HG03066 (cell line): ENCODE measurements around the gene EDIL3.

Source experiments
- ATAC-seq: cut with Tn5 transposase; IDR thresholded peaks from one replicate; pipeline ENCODE4 v1.9.1; 2021; ENCODE audit warnings: low read depth; ENCODE audit not compliant: unreplicated experiment

Gene EDIL3

DNA sequence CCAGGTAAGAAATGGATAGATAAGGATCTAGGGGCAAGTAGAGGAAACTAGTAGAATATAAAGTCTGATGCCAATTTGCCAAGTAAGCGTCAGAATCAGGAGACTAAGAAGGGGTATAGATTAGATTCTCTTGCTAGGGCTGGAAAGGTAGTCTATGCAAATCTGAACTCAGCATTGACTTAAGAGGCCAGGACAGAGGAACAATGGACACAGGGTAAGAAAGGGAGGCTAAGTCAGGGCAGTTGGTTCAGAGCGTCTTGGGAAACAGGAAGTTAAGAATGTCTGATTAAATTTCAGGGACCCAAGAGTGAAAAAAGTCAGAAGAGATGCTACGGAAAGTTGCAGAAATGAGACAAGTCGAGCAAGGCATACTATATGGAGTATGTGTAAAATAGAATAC is 400.8 kb downstream of the EDIL3 start:
- ATAC-seq, result no peak

DNA sequence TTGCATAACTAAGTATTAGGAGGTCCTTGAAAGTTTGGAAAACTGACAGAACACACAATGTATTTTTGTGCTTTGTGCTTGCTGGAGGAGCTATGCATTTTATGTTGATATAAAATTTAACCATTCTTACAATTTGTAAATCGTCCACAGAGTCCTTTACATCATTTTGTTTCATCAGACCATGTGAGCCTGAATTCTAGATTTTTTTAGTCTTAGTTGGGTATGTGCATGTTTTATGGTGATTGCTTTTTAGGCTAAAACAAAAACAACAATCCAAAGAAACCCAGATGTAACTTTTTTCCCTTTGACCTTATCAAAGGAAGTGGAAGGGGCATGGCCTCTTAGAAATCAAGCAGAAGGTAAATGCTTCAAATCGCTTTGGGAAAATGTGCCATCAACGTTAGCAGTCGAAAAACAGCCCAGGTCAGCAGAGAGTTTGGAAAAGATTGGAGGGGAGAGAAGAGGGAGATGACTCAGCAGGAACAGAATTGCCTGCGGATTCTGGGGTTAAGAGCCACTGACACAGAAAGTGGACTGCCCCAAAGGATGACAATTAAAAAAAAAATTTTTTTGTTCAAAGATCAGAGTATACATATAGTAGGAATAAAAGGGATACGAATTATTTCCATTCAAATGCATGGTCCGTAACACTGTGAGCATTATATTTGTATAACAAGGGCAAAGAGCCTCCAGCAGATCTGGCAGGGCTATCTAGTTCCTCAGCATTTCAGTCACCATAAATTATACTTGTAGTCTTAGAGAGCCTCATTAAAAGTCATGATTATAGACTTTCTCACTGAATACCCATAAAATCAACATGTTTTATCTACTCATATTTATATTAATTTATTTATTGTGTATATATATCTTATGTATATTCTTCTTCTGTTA is 410.5 kb downstream of the EDIL3 start:
- no peak for ATAC-seq

DNA sequence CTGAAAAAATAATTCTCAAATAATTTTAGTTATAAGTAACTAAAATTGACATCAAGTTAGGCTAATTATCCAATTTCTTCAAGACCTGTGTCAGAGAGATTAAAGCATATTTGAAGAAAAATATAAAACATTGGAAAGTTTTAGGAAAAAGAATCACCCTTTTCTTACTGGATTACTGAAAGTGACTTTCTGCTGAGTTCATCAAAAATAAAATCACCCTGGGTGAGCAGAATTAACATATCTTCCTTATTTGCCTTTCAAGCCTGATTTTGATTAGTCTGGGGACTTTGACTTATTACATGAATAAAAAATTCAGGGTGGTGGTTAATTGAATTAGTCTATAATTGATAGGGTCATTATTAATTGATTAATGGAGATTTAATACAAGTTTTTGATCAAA is 411.8 kb downstream of the EDIL3 start:
- ATAC-seq, result no peak

DNA sequence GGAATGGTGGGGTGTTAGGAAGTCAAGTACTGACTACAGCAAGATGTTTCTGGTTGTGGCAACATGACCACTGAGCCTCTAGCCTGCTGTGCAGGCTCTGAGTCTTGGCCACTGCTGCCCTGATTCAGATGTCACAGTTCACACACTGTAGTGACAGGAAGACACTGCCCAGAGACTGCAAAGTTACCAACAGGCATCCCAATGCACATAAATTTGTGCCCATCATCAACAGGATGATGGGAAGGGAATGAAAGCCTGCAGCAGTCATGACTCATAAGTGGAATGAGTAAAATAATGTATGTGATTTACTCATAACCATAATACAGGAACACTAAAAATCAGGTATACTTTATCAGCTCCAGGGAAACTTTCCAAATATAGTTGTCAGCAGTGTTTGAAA is 412.4 kb downstream of the EDIL3 start:
- no peak for ATAC-seq

DNA sequence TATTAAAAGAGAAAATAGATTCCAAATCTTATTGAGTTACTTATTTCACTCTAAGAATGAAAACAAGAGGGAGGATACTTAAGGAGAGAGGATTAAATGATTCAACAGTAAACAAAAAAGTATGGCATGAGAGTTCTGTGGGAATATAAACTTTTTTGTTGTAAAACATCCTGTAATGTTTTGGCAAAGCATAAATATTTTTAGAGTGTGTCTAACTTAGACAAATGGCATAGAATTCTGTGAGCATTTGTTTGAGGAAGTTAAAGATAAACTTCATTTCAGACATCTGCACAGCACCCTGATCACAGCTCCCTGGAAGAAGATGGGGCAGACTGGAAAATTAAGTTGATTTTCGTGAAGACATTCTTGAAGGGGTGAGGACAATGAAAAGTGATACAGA is 417.3 kb downstream of the EDIL3 start:
- ATAC-seq, result no peak

DNA sequence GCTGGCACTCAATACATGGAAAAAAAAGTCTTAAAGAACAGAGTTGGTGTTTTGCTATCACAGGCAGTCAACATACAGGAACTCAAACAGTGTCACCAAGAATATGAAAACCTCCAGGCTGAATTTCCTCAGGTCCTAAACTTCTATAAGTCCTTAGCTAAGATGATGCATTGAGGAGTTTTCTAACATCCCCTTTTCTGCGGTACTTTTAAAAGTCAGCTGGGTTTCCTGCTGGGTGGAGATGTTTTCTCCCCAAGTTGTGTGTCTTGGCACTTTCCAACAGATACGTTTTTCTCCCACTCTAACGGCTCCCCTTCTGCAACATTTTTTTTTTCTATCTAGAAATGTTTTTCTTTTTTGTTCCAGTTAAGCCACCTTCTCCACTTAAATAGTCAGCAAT is 419.2 kb downstream of the EDIL3 start:
- no peak for ATAC-seq

DNA sequence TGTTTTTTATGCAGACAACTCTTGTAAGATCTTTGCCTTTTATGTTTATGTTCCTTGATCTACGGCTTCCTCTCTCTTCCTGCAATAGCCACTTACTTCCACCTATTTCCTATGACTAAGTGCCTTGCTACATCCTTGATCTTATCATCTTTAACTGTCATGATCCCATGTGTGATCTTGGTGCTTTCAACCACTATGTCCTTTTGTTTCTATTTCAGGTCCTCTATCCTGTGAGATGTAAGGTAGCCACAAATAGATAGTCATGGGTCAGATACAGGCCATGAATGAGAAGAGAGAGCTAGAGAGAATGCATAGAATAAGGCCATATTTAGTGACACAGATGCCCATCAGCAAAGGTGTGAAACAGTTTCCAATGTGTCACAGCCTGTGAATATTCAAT is 420.4 kb downstream of the EDIL3 start:
- ATAC-seq, result no peak

DNA sequence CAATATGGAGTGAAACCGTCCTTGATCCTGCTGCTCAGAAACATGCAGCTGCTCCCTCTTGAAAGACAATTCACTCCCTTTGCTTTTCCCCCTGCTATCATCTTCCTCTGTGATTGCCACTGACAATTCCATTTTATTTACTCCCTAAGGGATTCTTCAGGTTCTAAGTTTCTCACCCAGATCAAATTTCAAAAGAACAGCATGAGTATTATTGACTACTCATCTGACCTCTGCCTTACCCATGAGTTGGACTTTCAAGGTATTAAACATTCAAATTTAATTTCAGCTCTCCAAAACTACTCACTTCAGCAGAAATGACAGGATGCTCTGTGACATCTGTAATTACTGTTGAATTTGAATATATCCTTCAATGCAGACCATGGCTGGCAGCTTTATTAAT is 427.5 kb downstream of the EDIL3 start:
- no peak for ATAC-seq

DNA sequence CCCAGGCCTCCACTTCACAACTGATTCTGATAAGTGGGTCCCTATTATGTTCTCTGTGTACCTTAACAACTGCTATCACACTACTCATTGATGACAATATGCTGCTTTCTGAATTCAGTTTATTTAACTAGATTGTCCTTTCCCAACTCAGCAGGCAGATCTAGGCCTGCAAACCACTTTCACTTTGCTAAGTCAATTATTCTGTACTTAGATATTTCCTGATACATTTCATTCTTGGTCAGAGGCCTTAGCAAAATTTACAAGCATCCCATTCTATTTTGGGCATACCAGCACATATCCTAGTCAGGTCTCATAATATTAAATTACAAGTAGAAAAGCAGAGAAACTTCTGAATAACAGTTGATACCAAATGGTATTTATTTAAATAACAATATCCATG is 428.3 kb downstream of the EDIL3 start:
- ATAC-seq, result no peak

DNA sequence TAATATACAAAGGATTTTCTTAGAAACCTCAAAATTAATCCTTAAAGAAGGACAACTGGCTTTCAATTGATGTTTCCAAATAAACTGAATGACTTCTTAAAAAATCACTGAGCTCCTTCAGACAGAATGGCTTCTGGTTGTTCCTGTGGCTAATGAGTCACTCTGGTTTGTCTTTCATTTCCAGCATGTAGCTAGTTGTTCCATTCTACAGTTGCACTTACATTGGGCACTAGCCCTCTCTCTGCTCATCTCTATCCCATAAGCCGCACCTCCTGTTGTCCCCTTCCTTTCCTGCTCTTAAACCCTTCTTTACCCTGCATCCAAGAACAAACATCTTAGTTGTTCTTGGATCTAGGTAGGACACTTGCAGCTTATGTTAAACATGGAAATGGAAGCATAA is 428.8 kb downstream of the EDIL3 start:
- no peak for ATAC-seq

DNA sequence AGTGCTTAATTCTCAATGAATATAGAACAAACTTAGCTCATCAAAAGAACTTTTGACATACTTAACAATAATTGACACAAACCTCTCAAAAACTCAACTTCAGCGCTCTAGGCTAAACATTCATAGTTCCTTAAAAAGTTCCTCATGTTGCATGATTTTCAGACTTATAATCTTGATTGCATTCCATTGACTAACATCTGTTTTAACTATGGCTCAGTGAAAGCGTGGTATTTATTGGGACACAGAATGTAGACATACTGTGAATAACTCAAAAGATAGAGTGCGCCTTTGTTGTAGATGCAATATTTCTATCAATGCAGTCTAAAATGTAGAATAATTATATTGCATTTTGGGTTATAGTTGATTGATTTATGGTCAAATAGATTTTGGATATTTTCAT is 436.9 kb downstream of the EDIL3 start:
- no peak for ATAC-seq

DNA sequence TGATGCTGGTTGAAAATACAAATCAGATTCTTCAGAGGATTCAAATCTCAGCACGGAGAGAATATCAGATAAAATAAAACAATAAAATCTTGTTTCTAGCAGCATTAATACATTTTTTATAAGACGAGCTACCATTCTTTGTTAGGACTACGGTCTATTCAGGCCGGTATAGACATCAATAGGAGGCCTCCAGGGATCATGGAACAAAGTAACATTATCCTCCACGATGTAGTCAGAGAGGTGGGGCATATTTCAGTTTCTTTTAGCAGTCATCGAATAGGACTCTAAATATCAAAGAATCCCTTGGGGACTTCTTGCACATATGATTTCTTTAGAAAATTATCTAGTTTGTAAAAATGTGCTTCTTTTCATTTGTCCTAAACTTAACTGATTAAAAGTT is 438.2 kb downstream of the EDIL3 start:
- ATAC-seq, result no peak

DNA sequence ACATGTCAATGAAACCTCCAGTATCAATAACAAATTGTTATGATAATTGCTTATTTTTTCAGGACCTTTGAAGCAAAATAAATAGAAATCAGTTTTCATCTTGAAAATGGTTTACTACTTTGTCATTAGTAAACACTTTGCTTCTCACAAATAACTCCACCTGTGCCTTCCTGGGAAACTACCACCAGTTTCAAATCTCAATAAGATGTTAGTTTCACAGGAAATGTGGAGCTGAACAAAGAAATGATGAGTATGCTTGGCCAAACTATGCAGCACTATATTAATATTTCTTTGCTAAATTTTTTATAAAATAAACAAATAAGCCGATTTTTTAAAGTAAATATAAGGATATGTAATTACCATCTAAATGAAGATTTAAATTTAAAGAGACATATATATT is 442.5 kb downstream of the EDIL3 start:
- ATAC-seq, result no peak

DNA sequence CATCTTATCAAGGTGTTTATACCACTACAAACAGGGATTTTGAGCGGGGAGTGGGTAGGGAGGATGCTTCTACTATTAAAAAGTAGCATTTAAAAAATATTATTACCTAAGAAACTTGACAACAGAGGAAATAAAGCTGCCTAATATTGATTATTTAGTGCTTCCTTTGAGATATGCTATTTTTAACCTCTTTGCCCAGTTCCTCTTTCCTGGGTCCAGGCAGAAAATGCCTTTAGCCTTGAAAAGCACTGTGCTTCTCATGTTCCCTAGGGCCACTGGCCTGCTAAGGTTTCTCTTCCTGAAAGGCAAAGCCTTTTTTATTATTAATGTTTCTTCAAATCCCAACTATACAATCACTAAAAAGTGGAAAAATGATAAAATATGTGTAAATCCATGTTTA is 446.8 kb downstream of the EDIL3 start:
- ATAC-seq, result no peak

DNA sequence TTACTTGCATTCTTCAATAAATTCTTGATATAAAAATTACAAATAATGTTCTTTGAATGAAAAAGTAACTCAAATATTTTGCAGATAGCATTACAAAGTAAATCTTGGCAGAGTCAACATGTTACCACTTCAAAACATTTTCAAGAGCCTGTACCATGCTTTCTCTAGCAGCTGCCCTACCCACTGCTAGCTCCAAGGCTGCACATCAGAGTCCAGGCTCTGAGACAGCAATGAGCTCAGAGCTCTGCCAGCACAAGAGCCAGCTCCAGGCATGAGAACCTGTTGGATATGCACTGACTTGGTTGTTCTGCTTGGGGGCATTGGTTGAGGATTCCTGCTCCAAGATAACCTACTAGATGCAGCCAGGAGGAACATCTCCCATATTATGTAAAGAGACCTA is 452.7 kb downstream of the EDIL3 start:
- no peak for ATAC-seq

DNA sequence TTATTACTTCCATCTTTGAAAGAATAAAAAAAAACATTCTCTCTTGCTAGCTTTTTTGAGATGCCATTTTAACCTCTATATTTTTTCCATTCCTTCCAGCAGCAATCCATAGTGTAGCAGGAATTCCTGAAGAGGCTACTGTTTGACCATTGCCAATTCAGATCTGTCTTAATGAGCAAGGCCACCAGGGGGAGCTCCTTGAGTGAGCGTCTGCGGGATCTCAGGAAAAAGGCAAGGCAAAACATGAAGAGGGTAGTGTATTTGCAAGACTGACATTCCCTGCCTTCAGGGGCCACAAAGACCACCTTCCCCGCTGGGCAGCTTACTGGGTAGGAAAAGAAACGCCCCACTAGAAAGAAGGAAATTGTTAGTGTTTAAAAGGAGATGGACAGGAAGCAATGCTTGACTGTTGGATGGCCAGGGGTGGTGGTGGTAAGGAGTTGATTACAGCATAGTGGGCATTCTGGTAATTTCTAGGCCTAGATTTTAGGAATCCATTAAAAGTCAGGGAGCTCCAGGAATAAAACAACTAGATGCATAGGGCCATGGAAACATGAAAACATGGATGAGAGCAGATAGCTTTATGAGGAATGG is 457.4 kb downstream of the EDIL3 start:
- ATAC-seq, result peak; percentile 58

DNA sequence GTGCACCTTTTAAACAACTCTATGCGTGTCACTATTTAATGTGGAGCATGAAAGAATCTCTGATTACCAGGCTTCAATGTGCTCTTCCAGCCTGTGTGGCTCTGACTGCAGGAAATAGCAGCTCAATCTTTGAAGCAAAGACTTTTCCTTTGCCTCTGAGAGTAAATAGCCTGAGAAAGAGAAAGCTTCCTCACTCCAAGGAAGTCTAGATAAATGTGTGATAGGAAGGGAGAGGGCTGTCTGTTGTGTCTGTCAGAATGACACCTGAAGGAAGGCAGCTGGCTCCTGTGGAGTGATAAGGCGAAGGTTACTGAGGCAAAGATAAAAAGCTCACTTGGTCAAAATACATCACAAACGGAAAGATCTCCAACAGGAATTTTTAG is 458.7 kb downstream of the EDIL3 start:
- ATAC-seq, result no peak

DNA sequence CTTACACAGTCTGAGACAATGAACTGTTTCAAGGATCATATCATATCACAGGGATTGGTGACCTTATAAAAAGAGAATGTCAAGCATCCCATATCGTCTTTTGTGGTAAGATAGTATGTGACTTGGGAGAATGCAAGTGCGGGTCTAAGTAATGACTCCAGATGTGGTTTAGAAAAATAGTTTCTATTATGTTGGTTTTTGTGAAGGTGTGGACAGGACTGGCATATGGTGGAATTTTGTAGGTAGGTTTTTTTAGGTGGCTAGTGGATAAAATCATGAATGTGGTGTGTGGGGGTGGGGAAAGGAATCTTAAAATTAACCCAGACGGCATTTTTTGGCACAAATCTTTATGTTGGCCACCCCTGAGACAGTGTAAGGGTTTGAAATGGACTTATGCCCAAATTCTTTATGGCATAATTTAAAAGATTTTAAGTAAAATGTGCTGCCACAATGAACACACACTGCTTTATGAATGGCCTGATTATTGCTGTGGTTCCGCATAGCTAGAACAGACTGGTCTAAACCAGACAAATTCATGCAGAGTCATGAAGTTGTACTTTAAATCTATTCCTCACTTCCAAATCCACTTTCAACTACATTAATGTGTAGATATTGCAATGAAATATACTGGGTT is 459.2 kb downstream of the EDIL3 start:
- ATAC-seq, result no peak

DNA sequence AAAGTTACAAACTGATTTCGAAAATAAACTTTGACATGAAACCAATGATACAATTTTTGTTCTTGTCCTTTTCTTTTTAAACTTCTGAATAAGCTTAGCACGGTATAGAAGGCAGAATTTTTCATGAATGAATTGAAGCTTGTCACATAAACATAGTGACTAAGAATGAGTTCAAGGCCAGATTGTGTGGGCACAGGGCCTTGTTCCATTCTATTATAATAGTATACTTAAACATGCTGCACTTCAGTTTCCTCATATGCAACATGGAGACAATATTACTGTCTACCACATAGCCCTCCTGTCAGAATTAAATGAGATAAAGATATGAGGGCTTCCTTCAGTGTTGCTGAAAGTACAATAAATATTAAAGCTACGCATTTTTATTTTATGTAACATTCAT is 459.8 kb downstream of the EDIL3 start:
- no peak for ATAC-seq

DNA sequence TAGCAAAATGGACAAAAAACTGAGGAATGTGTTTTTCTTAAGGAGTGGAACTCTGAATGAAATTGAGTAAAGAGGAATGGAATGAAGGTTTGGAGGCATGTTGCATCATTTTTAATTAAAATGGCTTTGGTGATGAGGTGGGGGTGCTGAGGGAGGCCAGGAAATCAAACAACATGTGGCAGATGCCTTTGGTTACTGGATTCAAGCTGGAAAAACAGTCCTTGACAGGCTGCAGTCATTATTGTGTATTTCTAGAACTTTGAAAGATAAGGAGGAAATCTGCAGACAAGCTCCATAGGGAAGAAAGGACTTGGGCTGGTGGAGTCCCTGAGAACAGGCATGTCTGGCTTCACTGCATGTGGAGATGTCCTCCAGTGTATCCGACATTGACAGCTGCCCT is 460.5 kb downstream of the EDIL3 start:
- ATAC-seq, result no peak

DNA sequence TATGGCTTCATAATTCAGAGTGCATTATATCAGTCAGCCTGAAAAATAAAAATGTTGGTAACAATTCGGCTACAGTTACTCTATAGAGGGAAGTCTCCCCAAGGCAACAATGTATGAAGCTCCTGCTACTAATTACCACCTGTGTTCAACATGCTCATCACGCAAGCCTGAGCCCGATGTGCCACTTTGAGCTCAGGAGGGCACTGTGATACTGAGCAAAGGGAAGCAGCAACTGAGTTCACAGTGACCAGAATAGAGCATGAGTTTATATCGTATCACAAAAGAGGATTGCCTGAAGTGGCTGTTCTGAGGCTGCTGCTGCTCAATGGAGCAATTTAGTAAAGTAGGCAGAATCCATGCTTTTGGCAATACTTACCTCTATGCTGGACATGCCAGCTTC is 462.0 kb downstream of the EDIL3 start:
- ATAC-seq, result no peak

DNA sequence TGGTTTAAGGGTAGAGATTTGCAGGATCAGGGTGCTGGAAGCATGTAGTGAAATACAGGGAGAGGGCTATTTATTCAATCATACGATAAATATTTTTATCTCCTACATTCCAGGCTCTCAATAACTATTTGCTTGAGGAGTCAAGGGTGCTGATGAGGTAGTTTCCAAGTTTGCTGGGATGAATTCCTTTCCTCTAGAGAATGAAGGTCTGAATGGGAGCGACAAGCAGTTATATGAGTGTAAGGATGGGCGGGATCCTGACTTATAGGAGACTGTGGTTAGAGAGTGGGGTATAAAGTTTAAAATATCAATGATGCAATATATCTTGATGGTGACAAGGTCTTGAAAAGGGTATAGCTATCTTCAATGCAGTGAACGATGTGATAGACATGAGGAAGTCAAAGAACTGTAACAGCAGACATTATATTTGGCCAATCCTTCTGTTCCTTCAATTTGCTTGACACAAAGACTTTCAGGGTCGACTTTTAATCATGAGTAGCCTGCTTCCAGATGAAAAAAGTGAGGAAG is 462.9 kb downstream of the EDIL3 start:
- ATAC-seq, result no peak
